Measurements from ENCODE around the gene DNAJB5.
"Not testable (repeated sequence)": the region's sequence is repeated elsewhere in the genome, so short reads cannot be mapped to it uniquely, and the experiment has no call there.

The DNAJB5 gene

DNA sequence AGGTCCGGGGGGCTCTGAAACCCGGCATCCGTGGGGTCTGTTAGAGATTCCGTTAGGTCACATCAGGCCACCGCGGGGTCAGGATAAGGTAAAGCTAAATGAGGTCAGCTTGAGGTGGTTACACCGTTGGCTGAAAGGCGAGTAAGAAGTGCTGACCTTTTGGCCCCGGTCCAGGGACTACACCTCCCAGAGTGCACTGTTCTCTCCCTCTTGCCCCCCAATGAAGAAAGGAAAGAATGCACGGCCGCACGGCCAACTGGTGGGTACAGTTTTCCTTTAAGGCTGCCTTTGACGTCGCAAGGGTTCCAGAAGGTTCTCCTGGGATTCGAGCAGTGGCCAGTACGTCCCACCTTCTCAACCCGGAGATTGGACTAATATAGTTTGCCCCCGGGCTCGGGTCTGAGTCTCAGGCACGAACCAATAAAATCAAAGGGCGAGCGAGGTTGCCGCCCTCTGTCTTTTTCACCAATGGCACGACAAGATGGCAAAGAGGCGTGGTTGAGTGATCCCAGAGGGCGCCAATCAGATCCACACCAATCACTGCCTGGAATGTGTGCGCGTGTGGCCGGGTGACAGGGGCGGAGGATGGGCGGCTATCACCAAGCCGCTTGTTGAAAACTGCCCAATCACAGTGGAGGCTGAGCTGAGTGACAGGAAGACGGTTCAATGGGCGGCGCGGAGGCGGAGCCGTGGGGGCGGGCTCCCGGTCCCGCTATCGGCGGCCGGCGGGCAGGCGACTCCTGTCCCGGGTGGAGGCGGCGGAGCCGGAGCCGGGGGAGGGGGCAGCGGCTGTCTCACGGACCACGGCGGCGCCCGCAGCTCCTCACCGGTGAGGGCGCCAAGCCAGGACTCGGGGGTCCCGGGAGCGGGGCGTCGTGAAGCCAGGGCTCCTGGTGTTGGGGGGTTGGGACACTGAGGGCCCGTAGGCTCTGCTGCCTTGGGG lies at the start of gene DNAJB5:
Gene DNAJB5, plus strand, starts transcription at position 743 of the 943 bp plus-strand sequence. CDS start 886 bp downstream, outside the sequence.
- DNase-seq (ENCODE audit: low read depth), result peak; percentile 100
- TF ChIP-seq, protein P1, sequence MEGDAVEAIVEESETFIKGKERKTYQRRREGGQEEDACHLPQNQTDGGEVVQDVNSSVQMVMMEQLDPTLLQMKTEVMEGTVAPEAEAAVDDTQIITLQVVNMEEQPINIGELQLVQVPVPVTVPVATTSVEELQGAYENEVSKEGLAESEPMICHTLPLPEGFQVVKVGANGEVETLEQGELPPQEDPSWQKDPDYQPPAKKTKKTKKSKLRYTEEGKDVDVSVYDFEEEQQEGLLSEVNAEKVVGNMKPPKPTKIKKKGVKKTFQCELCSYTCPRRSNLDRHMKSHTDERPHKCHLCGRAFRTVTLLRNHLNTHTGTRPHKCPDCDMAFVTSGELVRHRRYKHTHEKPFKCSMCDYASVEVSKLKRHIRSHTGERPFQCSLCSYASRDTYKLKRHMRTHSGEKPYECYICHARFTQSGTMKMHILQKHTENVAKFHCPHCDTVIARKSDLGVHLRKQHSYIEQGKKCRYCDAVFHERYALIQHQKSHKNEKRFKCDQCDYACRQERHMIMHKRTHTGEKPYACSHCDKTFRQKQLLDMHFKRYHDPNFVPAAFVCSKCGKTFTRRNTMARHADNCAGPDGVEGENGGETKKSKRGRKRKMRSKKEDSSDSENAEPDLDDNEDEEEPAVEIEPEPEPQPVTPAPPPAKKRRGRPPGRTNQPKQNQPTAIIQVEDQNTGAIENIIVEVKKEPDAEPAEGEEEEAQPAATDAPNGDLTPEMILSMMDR (IDR thresholded peaks at IDR 0.05; ENCODE audit: low read depth, low read length), result no peak
- TF ChIP-seq, protein P2, sequence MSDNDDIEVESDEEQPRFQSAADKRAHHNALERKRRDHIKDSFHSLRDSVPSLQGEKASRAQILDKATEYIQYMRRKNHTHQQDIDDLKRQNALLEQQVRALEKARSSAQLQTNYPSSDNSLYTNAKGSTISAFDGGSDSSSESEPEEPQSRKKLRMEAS (IDR thresholded peaks at IDR 0.05; ENCODE audit: low read depth, low read length), result peak; percentile 76
- peak; percentile 62 for TF ChIP-seq POLR2A (IDR thresholded peaks at IDR 0.05; ENCODE audit: extremely low read depth, insufficient read length)
- TF ChIP-seq MYC (IDR thresholded peaks at IDR 0.05; ENCODE audit: low read depth, low read length), result no peak; the same call in 1 of the 2 replicates
- peak within 1 kb of the TSS; percentile 61 for H3K4me3 ChIP-seq (ENCODE audit: low read depth, low read length)

DNA sequence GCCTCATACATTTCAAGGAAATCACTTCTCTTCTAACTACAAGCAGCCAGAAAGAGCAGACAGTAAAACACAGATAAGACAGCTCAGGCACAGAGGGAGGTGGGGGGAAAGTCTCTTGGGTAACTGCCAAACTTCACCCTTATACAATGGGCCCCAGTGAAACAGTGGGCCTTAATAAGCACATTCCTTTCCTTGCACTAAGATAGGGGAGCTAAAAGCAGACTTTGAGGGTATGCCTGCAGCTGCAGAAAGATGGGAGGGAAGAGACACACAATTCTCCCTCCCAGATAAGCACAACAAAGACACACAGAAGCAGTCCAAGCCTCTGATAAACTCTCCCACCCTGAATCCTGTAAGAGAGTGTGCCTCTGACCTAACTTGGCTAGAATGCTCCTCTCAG lies 49.6 kb upstream of the DNAJB5 start:
- DNase-seq (ENCODE audit: low read depth), result not testable (repeated sequence)

DNA sequence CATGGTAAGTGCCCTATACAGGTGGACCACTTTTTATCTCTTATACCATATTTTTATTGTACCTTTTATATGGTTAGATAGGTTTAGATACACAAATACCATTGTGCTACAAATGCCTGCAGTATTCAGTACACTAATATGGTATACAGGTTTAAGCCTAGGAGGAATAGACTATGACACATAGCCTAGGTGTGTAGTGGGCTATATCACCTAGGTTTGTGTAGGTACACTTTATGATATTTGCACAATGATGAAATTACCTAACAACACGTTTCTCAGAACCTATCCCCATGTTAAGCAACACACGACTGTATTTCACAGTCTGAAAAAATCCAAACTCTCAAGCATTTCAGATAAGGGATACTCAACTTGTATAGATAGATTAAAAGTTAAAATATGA lies 41.1 kb upstream of the DNAJB5 start:
- DNase-seq (ENCODE audit: low read depth), result no peak
- no peak for TF ChIP-seq POLR2A (IDR thresholded peaks at IDR 0.05; ENCODE audit: extremely low read depth, insufficient read length)
- no peak for TF ChIP-seq MYC (IDR thresholded peaks at IDR 0.05; ENCODE audit: low read depth, low read length)
- TF ChIP-seq, protein P2 (IDR thresholded peaks at IDR 0.05; ENCODE audit: low read depth, low read length), result no peak
- TF ChIP-seq, protein P1 (IDR thresholded peaks at IDR 0.05; ENCODE audit: low read depth, low read length), result no peak
- H3K4me3 ChIP-seq (ENCODE audit: low read depth, low read length), result no peak overlapping the region

More for the DNA sequence above, 49.6 kb upstream of the DNAJB5 start:
- H3K4me3 ChIP-seq (ENCODE audit: low read depth, low read length), result not testable (repeated sequence)

DNA sequence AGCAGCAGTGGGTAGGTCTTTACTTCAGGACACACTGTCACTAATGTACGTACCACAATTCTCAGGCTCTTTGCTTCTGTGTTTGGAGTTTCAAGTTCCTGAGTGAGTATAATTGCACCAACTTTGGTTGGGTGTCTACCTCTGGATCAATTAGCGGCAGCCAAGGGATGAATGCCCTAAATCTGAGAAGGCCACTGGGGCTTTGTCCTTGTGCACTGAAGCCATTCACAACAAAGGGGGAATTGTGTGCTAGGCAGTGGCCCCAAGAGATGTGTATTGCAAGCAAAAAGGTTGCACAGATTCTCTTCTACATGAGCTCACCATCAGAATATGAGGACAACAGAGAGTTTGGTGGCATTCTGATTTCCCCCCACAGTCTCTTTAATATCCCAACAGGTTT lies 35.3 kb upstream of the DNAJB5 start:
- H3K4me3 ChIP-seq (ENCODE audit: low read depth, low read length), result no peak overlapping the region
- TF ChIP-seq, protein P1 (IDR thresholded peaks at IDR 0.05; ENCODE audit: low read depth, low read length), result no peak
- TF ChIP-seq POLR2A (IDR thresholded peaks at IDR 0.05; ENCODE audit: extremely low read depth, insufficient read length) (no peak), MYC (IDR thresholded peaks at IDR 0.05; ENCODE audit: low read depth, low read length) (no peak)
- TF ChIP-seq, protein P2 (IDR thresholded peaks at IDR 0.05; ENCODE audit: low read depth, low read length), result no peak
- no peak for DNase-seq (ENCODE audit: low read depth)

DNA sequence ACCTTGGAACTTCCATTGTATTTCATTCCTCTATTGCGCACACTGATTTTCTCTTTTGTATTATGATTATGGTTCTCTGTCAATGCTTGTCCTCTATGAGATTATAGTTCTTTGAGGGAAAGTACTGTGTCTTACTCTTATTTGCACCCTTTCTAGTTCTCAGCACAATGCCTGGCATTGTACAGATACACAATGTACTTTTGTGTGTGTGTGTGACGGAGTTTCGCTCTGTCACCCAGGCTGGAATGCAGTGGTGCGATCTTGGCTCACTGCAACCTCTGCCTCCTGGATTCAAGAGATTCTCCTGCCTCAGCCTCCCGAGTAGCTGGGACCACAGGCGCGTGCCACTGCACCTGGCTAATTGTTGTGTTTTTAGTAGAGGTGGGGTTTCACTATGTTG lies 33.5 kb upstream of the DNAJB5 start:
- not testable (repeated sequence) for H3K4me3 ChIP-seq (ENCODE audit: low read depth, low read length); DNase-seq (ENCODE audit: low read depth)

DNA sequence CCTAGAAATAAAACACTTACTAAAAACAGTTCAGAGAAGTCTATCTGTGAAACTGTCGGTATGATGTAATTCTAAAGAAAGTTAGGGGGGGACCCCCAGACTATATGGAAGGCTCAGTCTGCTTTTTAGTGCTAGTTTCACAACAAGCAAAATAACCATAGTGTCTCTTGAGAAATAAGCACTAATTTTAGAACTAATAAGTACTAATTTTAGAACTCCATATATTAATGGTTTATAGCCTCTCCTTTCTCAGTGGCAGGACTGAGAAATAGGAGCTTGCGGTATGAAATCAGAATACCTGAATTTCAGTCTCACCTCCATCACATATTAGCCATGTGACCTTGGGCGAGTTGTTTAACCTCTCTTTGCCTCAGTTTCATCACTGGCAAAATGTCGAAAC lies 32.9 kb upstream of the DNAJB5 start:
- no peak overlapping the region for H3K4me3 ChIP-seq (ENCODE audit: low read depth, low read length)
- TF ChIP-seq POLR2A (IDR thresholded peaks at IDR 0.05; ENCODE audit: extremely low read depth, insufficient read length), result no peak
- DNase-seq (ENCODE audit: low read depth), result no peak

DNA sequence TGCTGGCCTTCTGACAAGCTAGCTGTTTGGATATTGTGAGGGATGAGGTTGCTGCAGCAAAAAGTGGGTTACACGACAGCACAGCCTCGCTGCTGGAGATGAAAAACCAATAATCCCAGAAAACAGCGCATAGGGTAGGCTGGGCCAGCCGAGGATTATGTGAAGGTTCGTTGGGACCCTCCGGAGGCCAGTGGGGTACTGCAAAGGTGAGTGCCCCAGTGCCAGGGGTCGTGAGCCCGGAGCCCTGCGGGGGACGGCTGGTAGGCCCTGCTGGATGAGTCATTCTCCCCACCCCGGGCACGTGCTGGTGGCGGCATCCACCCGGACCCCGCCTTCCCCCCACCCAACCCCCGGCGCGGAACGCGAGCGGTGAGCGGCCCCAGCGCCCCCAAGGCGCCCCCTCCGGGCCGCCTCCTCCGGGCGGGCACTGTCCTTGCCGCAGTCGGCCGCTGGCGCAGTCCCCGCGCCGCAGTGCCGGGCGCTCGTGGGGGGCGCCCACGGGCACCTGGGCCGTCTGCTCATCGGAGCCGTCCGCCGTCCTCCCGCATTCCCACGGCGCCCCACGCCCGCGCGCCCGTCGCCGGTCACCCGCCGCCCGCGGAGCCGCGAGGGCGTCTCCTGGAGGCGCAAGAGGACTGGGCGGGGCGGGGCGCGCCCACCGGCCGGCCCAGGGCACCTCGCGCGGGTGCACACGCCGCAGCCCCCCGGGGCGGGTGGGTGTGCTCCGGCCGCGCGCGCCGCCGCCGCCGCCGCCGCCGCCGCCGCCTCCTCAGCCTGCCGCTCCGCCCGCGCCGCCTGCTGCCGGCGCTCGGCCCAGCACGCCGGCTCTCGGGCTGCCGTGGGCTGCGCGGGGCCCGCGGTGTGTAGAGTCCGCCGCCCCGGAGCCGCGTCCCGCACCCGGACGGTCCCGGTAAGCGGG lies 31.8 kb upstream of the DNAJB5 start, which contains the start of gene PHF24:
Gene PHF24, plus strand, starts transcription at position 794 of the 919 bp plus-strand sequence. CDS start 13,014 bp downstream, outside the sequence.
- H3K4me3 ChIP-seq (ENCODE audit: low read depth, low read length), result no peak within 1 kb of the TSS
- TF ChIP-seq POLR2A (IDR thresholded peaks at IDR 0.05; ENCODE audit: extremely low read depth, insufficient read length), result no peak
- TF ChIP-seq, protein P1 (IDR thresholded peaks at IDR 0.05; ENCODE audit: low read depth, low read length), result no peak
- TF ChIP-seq, protein P2 (IDR thresholded peaks at IDR 0.05; ENCODE audit: low read depth, low read length), result no peak
- no peak for TF ChIP-seq MYC (IDR thresholded peaks at IDR 0.05; ENCODE audit: low read depth, low read length)
- no peak for DNase-seq (ENCODE audit: low read depth)

Data from NB4 (cell line).